Stimulated activated naive B cell treated with anti-CD40 and anti-IgM and Interleukin-4, amounts not matched to agents 10 μg/mL and 1 μg/mL and 100 μg/mL, for 72 hours (primary cell): ENCODE results near the gene KHK.
"Not testable (repeated sequence)": the region's sequence is repeated elsewhere in the genome, so short reads cannot be mapped to it uniquely, and the experiment has no call there.

ENCODE experiments used
- ATAC-seq, 2 donors: fragments of 150-1000 bp; cut with Tn5 transposase; replicated peaks; 2 replicates each; pipeline ENCODE4 v1.10.0; 2021; ENCODE audit warnings: moderate library complexity in 1 of 2
- DNase-seq: peaks from one replicate; pipeline ENCODE4 v3.0.0; 2021
- H3K27ac Mint-ChIP-seq: one replicate; pipeline ENCODE4 v1.8.0; 2022; ENCODE audit warnings: mild to moderate bottlenecking, mixed read lengths
- H3K27me3 Mint-ChIP-seq, 2 donors: one replicate each; pipeline ENCODE4 v1.8.0; 2022; ENCODE audit warnings: mixed read lengths in 2 of 2
- H3K36me3 Mint-ChIP-seq, 2 donors: one replicate each; pipeline ENCODE4 v1.8.0; 2022; ENCODE audit warnings: mixed read lengths in 2 of 2, mild to moderate bottlenecking in 1 of 2
- H3K4me1 Mint-ChIP-seq, 2 donors: one replicate each; pipeline ENCODE4 v1.8.0; 2022; ENCODE audit warnings: mixed read lengths in 2 of 2, mild to moderate bottlenecking in 1 of 2
- H3K4me3 Mint-ChIP-seq, 2 donors: one replicate each; pipeline ENCODE4 v1.8.0; 2022; ENCODE audit warnings: mild to moderate bottlenecking in 2 of 2, mixed read lengths in 2 of 2, moderate library complexity in 1 of 2
- H3K9me3 Mint-ChIP-seq, 2 donors: one replicate each; pipeline ENCODE4 v1.8.0; 2022; ENCODE audit warnings: mixed read lengths in 2 of 2, mild to moderate bottlenecking in 1 of 2

The KHK gene

DNA sequence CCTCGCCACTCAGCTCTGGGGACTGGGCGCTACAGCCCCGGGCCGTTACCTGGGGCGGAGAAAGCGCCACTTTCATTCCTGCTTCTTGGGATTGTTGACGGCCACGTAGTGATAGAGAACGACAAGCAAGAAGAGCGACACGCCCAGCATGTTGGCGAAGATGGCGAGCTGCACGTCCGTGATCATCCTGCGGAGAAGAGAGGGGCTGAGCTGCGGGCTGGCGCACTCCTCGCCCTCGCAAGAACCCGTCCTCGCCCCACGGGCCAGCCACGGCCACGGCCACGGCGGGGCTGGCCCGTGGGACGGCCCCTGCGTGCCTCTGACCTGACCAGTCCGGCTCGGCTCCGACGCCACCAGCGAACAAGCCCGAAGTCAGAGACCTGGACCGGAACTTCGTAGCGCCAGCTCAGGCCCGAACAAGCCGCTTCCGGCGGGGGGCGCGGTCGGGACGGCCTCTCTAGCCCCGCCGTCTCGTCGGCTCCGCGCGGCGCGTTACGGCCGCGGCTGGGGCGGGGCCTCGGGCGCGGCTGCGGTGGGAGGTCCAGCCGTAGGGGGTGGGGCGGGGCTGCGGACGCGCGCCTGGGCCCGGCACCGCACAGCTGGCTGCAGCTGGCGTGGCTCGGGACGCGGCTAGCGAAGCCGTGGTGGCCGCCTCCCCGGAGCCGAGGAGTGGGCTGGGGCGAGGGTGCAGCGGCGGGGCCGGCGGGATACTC is 15.1 kb upstream of the KHK start, which contains the start of gene OST4:
OST4 (minus strand) TSS at position 378 of the 713 bp plus-strand sequence.
- peak; percentile 94 to 96 for ATAC-seq
- DNase-seq = peak; percentile 90
- Mint-ChIP-seq H3K27ac (peak within 1 kb of the TSS; percentile 97), H3K27me3 (no peaks in the 10 kb centered on the region), H3K4me3 (peak within 1 kb of the TSS; percentile 94 to 96), H3K9me3 (peaks cover 0 to 2% of the 10 kb centered on the region in 2 donors), H3K4me1 (peaks cover 46 to 73% of the 10 kb centered on the region in 2 donors), H3K36me3 (peaks cover 18 to 30% of the 10 kb centered on the region in 2 donors)

DNA sequence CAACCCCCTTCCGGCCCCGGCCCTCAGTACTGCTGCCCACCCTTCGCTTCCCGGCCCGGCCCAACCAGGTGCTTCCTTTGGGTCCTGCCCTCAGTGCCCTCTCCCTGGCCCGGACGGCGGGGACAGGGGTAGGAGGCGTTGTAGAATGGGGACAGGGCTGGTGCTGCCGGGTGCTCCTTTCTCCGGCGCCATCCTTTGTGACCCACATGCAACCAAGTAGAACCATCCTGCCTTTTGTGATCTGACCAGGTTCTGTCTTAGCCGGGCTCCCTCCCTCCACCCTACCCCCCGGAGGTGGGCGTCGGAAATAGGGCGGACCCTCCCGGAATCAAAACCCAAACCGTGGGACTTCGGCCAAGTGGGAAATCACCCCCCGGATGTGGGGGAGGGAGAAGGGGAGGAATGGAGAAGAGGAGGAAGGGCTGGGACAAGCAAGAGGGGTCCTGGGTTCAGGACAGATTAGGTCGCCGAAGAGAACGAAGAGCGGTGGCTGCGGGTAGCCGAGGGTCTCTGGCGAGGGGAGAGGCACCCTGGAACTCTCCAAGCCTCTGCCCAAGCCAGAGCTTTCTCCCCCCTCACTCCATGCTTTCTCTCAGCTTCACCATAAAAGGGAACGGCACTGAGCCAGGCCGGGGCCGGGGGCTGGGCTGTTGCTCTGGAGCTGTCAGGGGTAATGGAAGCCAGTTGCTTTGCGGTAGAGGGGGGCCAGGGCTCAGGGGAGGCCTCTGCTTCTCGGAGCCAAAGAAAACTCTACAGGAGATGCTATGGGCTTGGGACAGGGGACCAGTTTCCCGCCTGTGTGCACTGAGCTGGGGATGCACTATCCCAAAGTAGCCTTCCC is 14.4 kb upstream of the KHK start:
- Mint-ChIP-seq H3K27ac (peak overlapping the region; percentile 88), H3K9me3 (peaks cover 0 to 2% of the 10 kb centered on the region in 2 donors), H3K4me1 (peaks cover 50 to 75% of the 10 kb centered on the region in 2 donors), H3K4me3 (peak overlapping the region; percentile 88 to 94), H3K27me3 (no peaks in the 10 kb centered on the region), H3K36me3 (peaks cover 18 to 29% of the 10 kb centered on the region in 2 donors)
- ATAC-seq = no peak
- DNase-seq = no peak

DNA sequence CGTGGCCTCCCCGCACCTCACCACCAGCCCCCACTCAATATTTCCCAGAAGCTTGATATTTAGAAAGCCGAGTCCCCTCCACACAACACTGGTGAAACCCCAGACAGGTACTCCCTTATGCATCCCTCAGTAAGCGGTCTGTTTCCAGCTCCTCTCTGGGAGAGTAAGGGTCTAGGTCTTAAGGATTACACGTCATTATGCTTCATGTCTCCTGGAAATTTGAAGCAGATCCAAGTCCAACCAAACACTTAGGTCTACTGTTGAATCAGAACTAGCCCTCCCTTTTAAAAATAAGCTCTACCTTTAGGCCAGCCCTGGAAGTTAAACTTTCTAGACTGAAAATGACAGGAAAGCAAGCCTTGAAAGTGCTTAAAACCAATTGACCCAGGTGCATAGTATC is 13.7 kb upstream of the KHK start:
- no peak for DNase-seq
- Mint-ChIP-seq H3K36me3 (peaks cover 18 to 25% of the 10 kb centered on the region in 2 donors), H3K27ac (peak overlapping the region; percentile 21), H3K4me1 (peaks cover 55 to 77% of the 10 kb centered on the region in 2 donors), H3K9me3 (peaks cover 0 to 3% of the 10 kb centered on the region in 2 donors), H3K4me3 (peak overlapping the region; percentile 88 to 94), H3K27me3 (peaks cover 0 to 3% of the 10 kb centered on the region in 2 donors)
- no peak for ATAC-seq

DNA sequence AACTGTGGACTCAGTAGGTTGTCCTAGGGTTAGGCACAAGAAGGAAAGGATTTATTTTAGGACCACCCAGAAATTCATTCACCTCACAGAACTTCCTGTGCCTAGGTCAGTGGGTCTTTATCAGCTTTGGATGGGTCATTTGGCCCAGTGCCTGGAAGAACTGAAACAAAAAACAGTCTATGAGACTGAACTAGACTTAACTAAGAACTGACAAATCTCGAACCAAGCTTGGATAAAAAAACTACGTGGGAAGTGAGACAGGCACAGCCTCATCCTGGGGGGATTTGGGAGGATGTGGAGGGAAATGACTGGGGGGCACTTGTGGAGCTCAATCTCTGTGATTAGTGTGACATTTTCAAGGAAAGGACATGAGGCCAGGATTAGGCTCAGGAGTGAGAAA is 12.8 kb upstream of the KHK start:
- DNase-seq = no peak
- ATAC-seq = no peak
- Mint-ChIP-seq H3K4me1 (peaks cover 49 to 77% of the 10 kb centered on the region in 2 donors), H3K9me3 (peaks cover 0 to 3% of the 10 kb centered on the region in 2 donors), H3K4me3 (no peak overlapping the region), H3K27ac (peak overlapping the region; percentile 4), H3K36me3 (peaks cover 12 to 17% of the 10 kb centered on the region in 2 donors), H3K27me3 (peaks cover 4 to 11% of the 10 kb centered on the region in 2 donors)

DNA sequence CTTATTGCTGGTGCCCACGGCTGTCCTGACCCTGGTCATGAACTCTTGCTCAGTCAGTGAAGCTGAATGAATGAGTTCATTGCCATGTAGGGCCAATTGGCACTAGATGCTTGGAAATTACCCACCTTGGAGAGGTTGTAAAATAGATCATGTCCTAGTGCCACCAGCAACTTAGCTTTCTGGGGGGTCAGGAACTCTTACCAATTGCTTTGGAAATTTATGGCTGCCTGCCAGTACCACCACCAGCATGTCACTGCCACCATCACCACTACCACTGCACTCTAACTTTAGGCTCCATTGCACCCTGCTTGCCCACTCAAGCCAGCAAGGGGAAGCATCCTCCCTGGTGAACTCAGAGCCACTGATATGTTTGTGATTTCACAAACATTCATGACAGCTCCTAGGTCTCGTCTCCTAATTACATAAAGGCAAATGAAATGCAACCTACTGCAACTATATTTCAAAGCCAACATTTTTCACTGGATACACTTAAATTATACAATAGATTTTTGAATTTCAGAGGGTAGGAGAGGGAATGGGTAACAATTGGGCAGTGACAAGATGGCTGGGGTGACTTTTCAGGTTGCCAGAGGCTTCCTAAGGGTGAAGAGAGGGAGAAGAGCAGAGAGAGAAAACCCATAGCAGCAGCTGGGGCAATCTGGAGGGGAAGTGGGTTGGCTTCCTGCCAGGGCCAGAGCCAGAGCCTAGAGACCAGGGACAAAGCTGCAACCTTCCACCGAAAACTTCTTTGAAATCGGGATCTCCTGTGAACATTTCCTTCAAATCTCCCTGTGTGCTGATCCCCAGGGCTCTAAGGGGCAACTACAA is 11.6 kb upstream of the KHK start:
- Mint-ChIP-seq H3K4me3 (peak overlapping the region in 1 of 2 donors; percentile 40), H3K9me3 (peaks cover 0 to 3% of the 10 kb centered on the region in 2 donors), H3K36me3 (peaks cover 1 to 5% of the 10 kb centered on the region in 2 donors), H3K27me3 (peaks cover 4 to 18% of the 10 kb centered on the region in 2 donors), H3K27ac (no peak overlapping the region), H3K4me1 (peaks cover 40 to 67% of the 10 kb centered on the region in 2 donors)
- DNase-seq (no peak), ATAC-seq (no peak)

DNA sequence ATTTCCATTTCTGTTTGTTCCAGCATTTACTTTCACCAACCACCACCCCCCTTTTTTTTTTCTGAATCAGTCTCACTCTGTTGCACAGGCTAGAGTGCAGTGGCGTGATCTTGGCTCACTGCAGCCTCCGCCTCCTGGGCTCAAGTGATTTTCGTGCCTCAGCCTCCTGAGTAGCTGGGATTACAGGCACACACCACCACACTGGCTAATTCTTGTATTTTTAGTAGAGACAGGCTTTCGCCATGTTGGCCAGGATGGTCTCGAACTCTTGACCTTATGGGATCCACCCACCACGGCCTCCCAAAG is 11.1 kb upstream of the KHK start:
- not testable (repeated sequence) for DNase-seq, H3K27ac Mint-ChIP-seq, H3K9me3 Mint-ChIP-seq, ATAC-seq, H3K36me3 Mint-ChIP-seq
- Mint-ChIP-seq H3K27me3 (peaks cover 4 to 18% of the 10 kb centered on the region in 2 donors), H3K4me1 (peaks cover 41 to 67% of the 10 kb centered on the region in 2 donors), H3K4me3 (peak overlapping the region in 1 of 2 donors; percentile 40)

DNA sequence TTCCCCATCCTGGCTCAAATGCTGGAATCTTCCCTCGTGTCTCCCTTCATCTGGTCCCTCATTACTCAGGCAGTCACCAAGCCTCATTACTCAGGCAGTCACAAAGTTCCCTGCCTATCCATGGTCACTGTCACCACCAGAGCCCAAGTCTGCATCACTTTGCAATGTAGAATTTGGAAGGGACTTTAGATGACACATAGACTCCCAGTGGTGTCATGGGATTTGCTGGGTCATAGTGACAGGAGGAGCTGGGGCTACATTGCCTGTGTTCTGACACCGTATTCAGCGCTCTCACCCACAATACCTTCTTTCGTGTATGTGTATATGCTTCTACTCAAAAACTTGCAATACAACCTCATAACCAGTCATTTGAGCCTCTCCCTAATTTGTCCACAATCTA is 10.2 kb upstream of the KHK start:
- Mint-ChIP-seq H3K4me1 (peaks cover 45 to 71% of the 10 kb centered on the region in 2 donors), H3K4me3 (no peak overlapping the region), H3K9me3 (peaks cover 0 to 3% of the 10 kb centered on the region in 2 donors), H3K27me3 (peaks cover 4 to 18% of the 10 kb centered on the region in 2 donors), H3K36me3 (no peaks in the 10 kb centered on the region), H3K27ac (no peak overlapping the region)
- ATAC-seq = no peak
- DNase-seq = no peak

DNA sequence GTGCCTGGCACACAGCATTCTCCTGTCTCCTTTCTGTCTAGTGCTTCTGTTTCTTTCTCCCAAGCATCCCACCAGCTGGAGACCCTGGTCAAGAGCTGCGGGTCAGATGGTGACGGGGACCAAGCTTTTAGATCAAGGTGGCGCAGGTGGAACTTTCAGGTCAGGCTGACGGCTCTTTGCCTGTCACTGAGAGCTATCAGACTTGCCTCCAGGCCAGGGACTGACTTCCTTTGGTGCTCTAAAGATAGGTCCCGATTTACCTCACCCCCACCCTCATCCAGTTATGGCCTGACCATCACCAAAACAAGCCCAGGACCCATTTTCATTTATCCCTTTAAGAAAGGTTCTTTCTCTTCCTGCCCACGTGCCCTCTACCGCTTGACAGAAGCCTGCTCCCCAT is 9.3 kb upstream of the KHK start:
- DNase-seq (no peak), ATAC-seq (no peak)
- peaks cover 46 to 72% of the 10 kb centered on the region in 2 donors for H3K4me1 Mint-ChIP-seq
- peaks cover 0 to 3% of the 10 kb centered on the region in 2 donors for H3K9me3 Mint-ChIP-seq
- H3K36me3 Mint-ChIP-seq = no peaks in the 10 kb centered on the region
- H3K27ac Mint-ChIP-seq = peak overlapping the region; percentile 65
- no peak overlapping the region for H3K4me3 Mint-ChIP-seq
- peaks cover 4 to 18% of the 10 kb centered on the region in 2 donors for H3K27me3 Mint-ChIP-seq

DNA sequence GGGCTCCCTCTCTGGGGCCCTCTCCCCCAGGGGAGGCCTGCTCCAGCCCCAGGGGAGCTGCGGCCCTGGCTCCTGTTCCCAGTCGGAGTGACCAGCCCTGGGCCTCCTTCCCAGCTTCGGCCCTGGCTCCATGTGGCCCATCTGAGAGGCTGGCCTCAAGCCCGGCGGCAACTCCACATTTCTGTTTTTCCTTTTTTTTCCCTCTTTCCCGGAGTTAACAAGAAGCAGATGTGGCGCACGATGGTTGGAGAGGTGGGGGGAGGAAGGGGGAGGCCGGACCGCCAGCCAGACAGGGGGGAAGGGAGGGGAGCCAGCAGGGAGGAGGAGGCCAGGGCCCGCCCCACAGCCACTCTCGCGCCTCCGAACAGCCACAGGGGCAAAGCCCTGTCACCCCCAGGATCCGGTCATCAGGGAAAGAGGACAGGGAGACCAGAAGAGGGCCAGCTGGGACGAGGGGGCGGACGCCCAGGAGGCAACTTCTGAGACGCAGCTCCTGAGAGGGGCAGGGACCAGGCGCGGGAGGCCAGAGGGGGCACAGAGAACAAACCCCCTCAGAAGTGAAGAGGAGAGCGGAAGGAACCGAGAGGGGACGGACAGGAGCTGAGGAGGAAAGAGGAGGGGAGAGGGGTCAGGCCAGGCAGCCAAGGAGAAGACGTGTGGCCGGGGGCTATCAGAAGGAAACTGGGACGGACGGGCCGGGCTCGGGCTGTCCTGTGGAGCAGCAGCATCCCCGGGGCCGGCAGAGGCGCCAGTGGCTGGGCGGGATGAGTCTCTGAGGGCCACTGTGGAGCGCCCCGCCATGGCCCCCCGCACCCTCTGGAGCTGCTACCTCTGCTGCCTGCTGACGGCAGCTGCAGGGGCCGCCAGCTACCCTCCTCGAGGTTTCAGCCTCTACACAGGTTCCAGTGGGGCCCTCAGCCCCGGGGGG is 8.0 kb upstream of the KHK start, which contains the start of gene EMILIN1:
EMILIN1 (plus strand) TSS at position 349 of the 928 bp plus-strand sequence; CDS start at position 800, 451 bp downstream.
- peak within 1 kb of the TSS in 1 of 2 donors; percentile 43 for H3K4me3 Mint-ChIP-seq
- peaks cover 38 to 64% of the 10 kb centered on the region in 2 donors for H3K4me1 Mint-ChIP-seq
- no peak for ATAC-seq
- H3K27me3 Mint-ChIP-seq = peaks cover 4 to 18% of the 10 kb centered on the region in 2 donors
- H3K27ac Mint-ChIP-seq = peak within 1 kb of the TSS; percentile 65
- H3K36me3 Mint-ChIP-seq = no peaks in the 10 kb centered on the region
- peaks cover 0 to 3% of the 10 kb centered on the region in 2 donors for H3K9me3 Mint-ChIP-seq
- DNase-seq = no peak

DNA sequence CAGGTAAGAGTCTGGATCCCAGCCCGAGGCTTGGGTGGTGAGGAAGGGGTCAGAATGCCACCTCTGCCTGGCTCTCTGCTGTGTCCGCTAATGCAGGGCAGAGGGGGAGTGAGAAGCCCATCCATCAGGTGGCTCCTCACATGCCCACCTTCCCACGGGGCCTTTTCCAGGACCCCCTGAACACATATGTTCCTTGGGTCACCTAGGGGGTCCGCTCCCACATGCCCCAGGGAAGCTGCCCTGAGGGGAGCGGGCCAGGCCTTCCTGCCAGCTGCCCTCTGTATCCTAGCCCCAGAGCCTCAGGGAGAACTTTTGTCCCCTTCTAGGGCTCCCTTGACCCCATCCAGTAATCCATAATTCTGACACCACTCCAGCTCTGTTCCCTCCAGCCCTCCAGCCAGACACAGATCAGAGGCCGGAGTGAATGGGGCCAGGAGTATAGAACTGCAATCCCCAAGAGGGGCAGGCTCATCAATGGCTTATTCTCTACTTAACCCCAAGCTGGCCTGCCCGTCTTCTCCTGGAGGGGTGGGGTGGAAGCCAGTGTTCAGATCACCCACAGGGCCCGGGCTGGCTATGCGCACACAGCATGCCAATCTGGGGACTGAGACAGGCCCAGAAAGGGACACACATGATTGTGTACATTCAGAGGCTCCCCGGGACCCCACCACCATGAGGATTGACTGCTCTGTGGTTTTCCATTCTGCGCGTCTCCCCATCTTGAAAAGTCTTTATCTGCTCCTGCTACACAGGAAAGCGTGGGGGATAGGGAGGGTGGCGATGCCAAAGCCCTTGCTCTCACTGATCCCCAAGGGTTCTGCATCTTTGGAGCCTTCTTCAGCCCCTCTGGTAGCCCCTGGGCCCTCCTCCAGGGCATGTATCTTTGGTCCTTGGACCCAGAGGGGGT is 7.1 kb upstream of the KHK start:
- H3K27ac Mint-ChIP-seq = peak overlapping the region; percentile 56
- H3K4me3 Mint-ChIP-seq = no peak overlapping the region
- H3K36me3 Mint-ChIP-seq = no peaks in the 10 kb centered on the region
- H3K9me3 Mint-ChIP-seq = peaks cover 0 to 3% of the 10 kb centered on the region in 2 donors
- ATAC-seq = no peak
- peaks cover 4 to 18% of the 10 kb centered on the region in 2 donors for H3K27me3 Mint-ChIP-seq
- DNase-seq = no peak
- H3K4me1 Mint-ChIP-seq = peaks cover 35 to 62% of the 10 kb centered on the region in 2 donors

DNA sequence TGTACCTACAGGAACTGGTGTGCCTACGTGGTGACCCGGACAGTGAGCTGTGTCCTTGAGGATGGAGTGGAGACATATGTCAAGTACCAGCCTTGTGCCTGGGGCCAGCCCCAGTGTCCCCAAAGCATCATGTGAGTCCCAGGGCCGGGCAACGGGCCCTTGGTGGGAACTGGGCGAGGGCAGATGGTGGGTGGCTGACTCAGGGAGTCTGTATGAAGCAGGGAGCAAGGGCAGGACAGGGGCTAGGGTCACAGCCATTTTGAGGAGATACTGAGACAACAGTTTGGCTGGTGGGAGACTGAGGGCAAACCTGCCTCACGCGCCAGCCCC is 6.5 kb upstream of the KHK start:
- H3K27me3 Mint-ChIP-seq = peaks cover 4 to 18% of the 10 kb centered on the region in 2 donors
- H3K4me1 Mint-ChIP-seq = peaks cover 30 to 58% of the 10 kb centered on the region in 2 donors
- no peaks in the 10 kb centered on the region for H3K36me3 Mint-ChIP-seq
- ATAC-seq = no peak
- no peak for DNase-seq
- H3K9me3 Mint-ChIP-seq = peaks cover 0 to 3% of the 10 kb centered on the region in 2 donors
- peak overlapping the region; percentile 51 for H3K27ac Mint-ChIP-seq
- H3K4me3 Mint-ChIP-seq = peak overlapping the region in 1 of 2 donors; percentile 1

DNA sequence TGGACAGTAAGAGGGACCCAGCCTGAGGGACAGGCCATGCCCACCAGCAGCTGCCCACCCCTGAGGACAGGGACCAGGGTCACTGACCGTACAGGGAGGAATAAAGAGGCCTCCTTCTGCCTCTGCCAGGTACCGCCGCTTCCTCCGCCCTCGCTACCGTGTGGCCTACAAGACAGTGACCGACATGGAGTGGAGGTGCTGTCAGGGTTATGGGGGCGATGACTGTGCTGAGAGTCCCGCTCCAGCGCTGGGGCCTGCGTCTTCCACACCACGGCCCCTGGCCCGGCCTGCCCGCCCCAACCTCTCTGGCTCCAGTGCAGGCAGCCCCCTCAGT is 6.0 kb upstream of the KHK start:
- no peak for ATAC-seq
- DNase-seq = no peak
- Mint-ChIP-seq H3K9me3 (peaks cover 0 to 3% of the 10 kb centered on the region in 2 donors), H3K4me1 (peaks cover 31 to 58% of the 10 kb centered on the region in 2 donors), H3K27me3 (peaks cover 4 to 18% of the 10 kb centered on the region in 2 donors), H3K36me3 (no peaks in the 10 kb centered on the region), H3K4me3 (no peak overlapping the region), H3K27ac (peak overlapping the region; percentile 94)
